K562 (cell line): ENCODE results near the gene POFUT2. TPM values are rescaled to one million over a fixed set of nuclear protein-coding genes. Genes with fewer than 3 reads are reported as not detected.

Experiments used
- CBX1 ChIP-seq: sonication (generic); IDR thresholded peaks from 2 replicates; pipeline ENCODE4 v1.6.1; 2016; ENCODE audit warnings: antibody characterized with exemption, low read depth, mild to moderate bottlenecking
- GATAD2A ChIP-seq: fragments of 450-650 bp; IDR thresholded peaks from 2 replicates; pipeline ENCODE4 v1.6.1; 2017
- ID3 ChIP-seq, 2 experiments: fragments of 250-450 bp in 1 of 2; fragments of 450-650 bp in 1 of 2; sonication (Bioruptor Pico) in 1 of 2; IDR thresholded peaks; 2 replicates each; pipeline versions ENCODE4 v1.6.1 to v1.8.0; 2016 to 2021; ENCODE audit warnings: mild to moderate bottlenecking in 2 of 2, moderate library complexity in 2 of 2, missing compliant biosample characterization in 1 of 2, missing genetic modification characterization in 1 of 2
- KDM5B ChIP-seq: fragments of 200-600 bp; sonication (generic); IDR thresholded peaks from 2 replicates; pipeline ENCODE4 v1.6.1; 2012; ENCODE audit warnings: low read depth, mild to moderate bottlenecking, moderate library complexity, low read length, control low read depth, inconsistent platforms; ENCODE audit not compliant: insufficient replicate concordance
- KHSRP ChIP-seq: fragments of 450-650 bp; IDR thresholded peaks from 2 replicates; pipeline ENCODE4 v1.6.1; 2017
- MBD2 ChIP-seq: sonication (generic); IDR thresholded peaks from 2 replicates; pipeline ENCODE4 v1.6.1; 2016; ENCODE audit warnings: low read depth, borderline replicate concordance
- MEF2A ChIP-seq: IDR thresholded peaks from 2 replicates; pipeline ENCODE4 v1.6.1; 2011; ENCODE audit warnings: low read depth, mild to moderate bottlenecking, low read length, moderate library complexity; ENCODE audit not compliant: control insufficient read depth
- MIER1 ChIP-seq: fragments of 450-650 bp; IDR thresholded peaks from 2 replicates; pipeline ENCODE4 v1.6.1; 2016; ENCODE audit warnings: antibody characterized with exemption, mild to moderate bottlenecking, low read depth
- NFRKB ChIP-seq: fragments of 450-650 bp; IDR thresholded peaks from 2 replicates; pipeline ENCODE4 v1.6.1; 2016; ENCODE audit warnings: low read depth
- POLR2G ChIP-seq: fragments of 200-400 bp; formaldehyde crosslinking; IDR thresholded peaks from 2 replicates; pipeline ENCODE4 v1.6.1; 2017; ENCODE audit warnings: low read depth, mild to moderate bottlenecking, antibody characterized with exemption, low read length, moderate library complexity
- RBFOX2 ChIP-seq: fragments of 200-400 bp; formaldehyde crosslinking; IDR thresholded peaks from 2 replicates; pipeline ENCODE4 v1.6.1; 2017; ENCODE audit warnings: low read depth, mild to moderate bottlenecking, low read length, moderate library complexity
- SMC3 ChIP-seq: conservative IDR thresholded peaks from 2 replicates; pipeline ENCODE4 v1.6.1; 2011; ENCODE audit warnings: low read depth, low read length, improper control_type of control experiment; ENCODE audit not compliant: insufficient read depth
- XRCC5 ChIP-seq: fragments of 200-400 bp; formaldehyde crosslinking; IDR thresholded peaks from 2 replicates; pipeline ENCODE4 v1.6.1; 2017; ENCODE audit warnings: low read depth, mild to moderate bottlenecking, low read length
- ZBTB7A ChIP-seq: IDR thresholded peaks from 2 replicates; pipeline ENCODE4 v1.6.1; 2011; ENCODE audit warnings: low read depth, mild to moderate bottlenecking, low read length, moderate library complexity, borderline replicate concordance; ENCODE audit not compliant: control insufficient read depth
- ZNF146 ChIP-seq: IDR thresholded peaks from one replicate; pipeline ENCODE4 v1.6.1; 2018; ENCODE audit warnings: missing compliant biosample characterization; ENCODE audit not compliant: unreplicated experiment
- ZNF175 ChIP-seq: fragments of 200-800 bp; sonication (Bioruptor generic); IDR thresholded peaks from 2 replicates; pipeline ENCODE4 v1.6.1; 2016; ENCODE audit warnings: low read depth, mild to moderate bottlenecking, missing genetic modification characterization, missing compliant biosample characterization
- ZNF184 ChIP-seq: sonication (generic); formaldehyde crosslinking; IDR thresholded peaks from 2 replicates; pipeline ENCODE4 v1.5.0; 2020; ENCODE audit warnings: missing genetic modification reagents
- ZNF507 ChIP-seq: conservative IDR thresholded peaks from 2 replicates; pipeline ENCODE4 v1.6.1; 2017; ENCODE audit warnings: missing genetic modification characterization, missing compliant biosample characterization
- ZNF639 ChIP-seq, 2 experiments: fragments of 200-800 bp in 1 of 2; sonication (Bioruptor generic) in 1 of 2; sonication (generic) in 1 of 2; formaldehyde crosslinking in 1 of 2; IDR thresholded peaks in 1 of 2; conservative IDR thresholded peaks in 1 of 2; 2 replicates each; pipeline versions ENCODE4 v1.5.0 to v1.6.1; 2016 to 2020; ENCODE audit warnings: missing compliant biosample characterization in 1 of 2, missing genetic modification characterization in 1 of 2, missing genetic modification reagents in 1 of 2
- polyA plus RNA-seq, 8 experiments: library from polyadenylated mRNA; depleted of rRNA in 4 of 8; stranded (reverse) in 5 of 8; unstranded in 3 of 8; fragments of >200 nt; fragmentation: Nextera tagmentation in 2 of 8; fragmentation: Illumina TruSeq in 1 of 8; extraction: Ambion mirVana in 2 of 8; extraction: Trizol in 1 of 8; gene quantifications; 2 replicates each; pipeline versions ENCODE4 v1.2.1 to v1.2.3, GENCODE V29; 2011 to 2014; ENCODE audit warnings: inconsistent platforms in 1 of 8, missing spikeins in 1 of 8
- total RNA-seq, 7 experiments: library from RNA; depleted of rRNA in 6 of 7; stranded (reverse); fragments of >200 nt in 6 of 7; fragmentation: Illumina TruSeq in 2 of 7; extraction: Trizol in 2 of 7; gene quantifications; 2 replicates each; pipeline versions ENCODE4 v1.2.1 to v1.2.3, GENCODE V29; 2011 to 2021; ENCODE audit warnings: low replicate concordance in 1 of 7
- TF ChIP-seq, protein P1 (sequence below), 3 experiments: IDR thresholded peaks in 2 of 3; conservative IDR thresholded peaks in 1 of 3; 2 replicates each; pipeline ENCODE4 v1.5.1; 2011 to 2012; ENCODE audit warnings: low read length in 3 of 3, mild to moderate bottlenecking in 3 of 3, control low read depth in 2 of 3, improper control_type of control experiment in 1 of 3, inconsistent platforms in 1 of 3, low read depth in 1 of 3, mixed read lengths in 1 of 3, moderate library complexity in 1 of 3; ENCODE audit not compliant: insufficient read depth in 2 of 3
- TF ChIP-seq, protein P2 (sequence below): sonication (generic); formaldehyde crosslinking; IDR thresholded peaks from 2 replicates; pipeline ENCODE4 v1.8.1; 2023; ENCODE audit warnings: mild to moderate bottlenecking, missing genetic modification reagents

POFUT2 gene
- total and polyA plus RNA-seq, 9 of the 15 experiments (the other 6 are each of a cell fraction or from before 2014, with no cell fraction given), result 1.1 to 24.2 (median 11.0) TPM

DNA sequence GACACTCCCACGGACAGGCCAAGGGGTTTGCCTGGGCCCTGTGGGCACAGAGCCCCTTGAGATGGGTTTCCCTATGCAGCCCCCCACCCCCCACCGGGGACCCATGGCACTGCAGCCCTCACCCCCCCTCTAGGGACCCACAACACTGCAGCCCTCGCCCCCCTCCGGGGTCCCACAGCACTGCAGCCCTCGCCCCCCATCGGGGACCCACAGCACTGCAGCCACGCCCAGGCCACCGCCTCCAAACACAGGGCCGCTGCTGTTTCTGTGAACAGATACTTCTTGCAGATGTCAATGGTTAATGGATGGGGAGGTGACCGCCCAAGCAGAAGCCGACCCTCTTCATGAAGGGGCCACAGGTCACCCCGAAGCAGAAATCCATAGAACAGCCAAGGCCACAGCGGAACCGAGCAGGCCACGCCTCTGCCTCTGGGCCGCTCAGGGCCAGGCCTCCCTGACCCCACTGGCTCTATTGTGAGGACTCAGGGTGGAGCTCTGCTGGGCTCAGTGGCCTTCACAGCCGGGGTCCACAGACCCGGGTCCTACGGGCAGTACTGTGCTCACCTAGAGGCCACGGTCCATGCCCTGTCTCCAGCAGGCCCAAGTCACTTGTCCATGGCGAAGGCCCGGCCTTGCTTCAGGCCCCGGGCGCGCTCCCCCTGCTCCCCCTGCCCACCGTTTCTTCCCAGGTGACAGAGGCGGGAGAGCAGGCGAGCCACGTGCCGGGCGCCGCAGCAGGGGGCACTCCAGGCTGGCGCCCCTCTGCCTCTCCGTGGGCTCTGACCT, 4.1 kb upstream of the POFUT2 start (continued):
- TF ChIP-seq, protein P1, sequence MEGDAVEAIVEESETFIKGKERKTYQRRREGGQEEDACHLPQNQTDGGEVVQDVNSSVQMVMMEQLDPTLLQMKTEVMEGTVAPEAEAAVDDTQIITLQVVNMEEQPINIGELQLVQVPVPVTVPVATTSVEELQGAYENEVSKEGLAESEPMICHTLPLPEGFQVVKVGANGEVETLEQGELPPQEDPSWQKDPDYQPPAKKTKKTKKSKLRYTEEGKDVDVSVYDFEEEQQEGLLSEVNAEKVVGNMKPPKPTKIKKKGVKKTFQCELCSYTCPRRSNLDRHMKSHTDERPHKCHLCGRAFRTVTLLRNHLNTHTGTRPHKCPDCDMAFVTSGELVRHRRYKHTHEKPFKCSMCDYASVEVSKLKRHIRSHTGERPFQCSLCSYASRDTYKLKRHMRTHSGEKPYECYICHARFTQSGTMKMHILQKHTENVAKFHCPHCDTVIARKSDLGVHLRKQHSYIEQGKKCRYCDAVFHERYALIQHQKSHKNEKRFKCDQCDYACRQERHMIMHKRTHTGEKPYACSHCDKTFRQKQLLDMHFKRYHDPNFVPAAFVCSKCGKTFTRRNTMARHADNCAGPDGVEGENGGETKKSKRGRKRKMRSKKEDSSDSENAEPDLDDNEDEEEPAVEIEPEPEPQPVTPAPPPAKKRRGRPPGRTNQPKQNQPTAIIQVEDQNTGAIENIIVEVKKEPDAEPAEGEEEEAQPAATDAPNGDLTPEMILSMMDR (IDR thresholded peaks at IDR 0.05 in 2 of 3, conservative IDR thresholded peaks at IDR 0.05 in 1 of 3; ENCODE audit: insufficient read depth in 2 of 3, low read depth in 1 of 3, low read length in 3 of 3), result peak in 2 of 3 experiments; percentile 35 to 87; a peak in 3 of 6 replicates
- TF ChIP-seq, protein P2, sequence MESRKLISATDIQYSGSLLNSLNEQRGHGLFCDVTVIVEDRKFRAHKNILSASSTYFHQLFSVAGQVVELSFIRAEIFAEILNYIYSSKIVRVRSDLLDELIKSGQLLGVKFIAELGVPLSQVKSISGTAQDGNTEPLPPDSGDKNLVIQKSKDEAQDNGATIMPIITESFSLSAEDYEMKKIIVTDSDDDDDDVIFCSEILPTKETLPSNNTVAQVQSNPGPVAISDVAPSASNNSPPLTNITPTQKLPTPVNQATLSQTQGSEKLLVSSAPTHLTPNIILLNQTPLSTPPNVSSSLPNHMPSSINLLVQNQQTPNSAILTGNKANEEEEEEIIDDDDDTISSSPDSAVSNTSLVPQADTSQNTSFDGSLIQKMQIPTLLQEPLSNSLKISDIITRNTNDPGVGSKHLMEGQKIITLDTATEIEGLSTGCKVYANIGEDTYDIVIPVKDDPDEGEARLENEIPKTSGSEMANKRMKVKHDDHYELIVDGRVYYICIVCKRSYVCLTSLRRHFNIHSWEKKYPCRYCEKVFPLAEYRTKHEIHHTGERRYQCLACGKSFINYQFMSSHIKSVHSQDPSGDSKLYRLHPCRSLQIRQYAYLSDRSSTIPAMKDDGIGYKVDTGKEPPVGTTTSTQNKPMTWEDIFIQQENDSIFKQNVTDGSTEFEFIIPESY (CRISPR knock-in tag), result peak; percentile 89
- TF ChIP-seq ZNF507, result no peak
- TF ChIP-seq ZNF184 (CRISPR knock-in tag), result no peak
- TF ChIP-seq SMC3, result no peak
- no peak for TF ChIP-seq KHSRP
- TF ChIP-seq ZBTB7A, result peak; percentile 93
- no peak for TF ChIP-seq ID3 (CRISPR knock-in tag; IDR thresholded peaks at IDR 0.05)
- TF ChIP-seq ID3 (tag; IDR thresholded peaks at IDR 0.05), result no peak
- no peak for TF ChIP-seq MIER1
- TF ChIP-seq KDM5B, result peak; percentile 12
- TF ChIP-seq CBX1, result no peak
- TF ChIP-seq RBFOX2, result 0 out of 2 replicates have a peak, but pooled peaks have one; percentile 12
- TF ChIP-seq NFRKB, result no peak
- TF ChIP-seq ZNF146, result no peak
- no peak for TF ChIP-seq GATAD2A
- TF ChIP-seq MEF2A, result no peak
- peak; percentile 12; the same call in 1 of the 2 replicates for TF ChIP-seq POLR2G
- no peak for TF ChIP-seq XRCC5
- no peak for TF ChIP-seq ZNF175
- TF ChIP-seq ZNF639 (CRISPR knock-in tag; conservative IDR thresholded peaks at IDR 0.05 in 1 of 2, IDR thresholded peaks at IDR 0.05 in 1 of 2), result 0 out of 4 replicates have a peak, but pooled peaks of 1 of the 2 experiments have one; percentile 48
- TF ChIP-seq MBD2, result no peak
